Liver (tissue), 9 donors: ENCODE data around the gene TYW1. TPM values are rescaled to one million over a fixed set of nuclear protein-coding genes. Genes with fewer than 3 reads are reported as not detected.
"Not testable (repeated sequence)": the region's sequence is repeated elsewhere in the genome, so short reads cannot be mapped to it uniquely, and the experiment has no call there.

Experiments used
- DNase-seq: peaks from one replicate; pipeline ENCODE4 v3.0.0-alpha.2; 2017; ENCODE audit warnings: low spot score
- H3K27ac ChIP-seq, 2 donors: one replicate each; pipeline ENCODE4 v1.7.0; 2013; ENCODE audit warnings: inconsistent platforms in 2 of 2, low read length in 2 of 2, control low read depth in 1 of 2, low read depth in 1 of 2, mild to moderate bottlenecking in 1 of 2
- H3K27me3 ChIP-seq, 4 donors: one replicate each; pipeline versions ENCODE4 v1.6.1 to v1.7.0; 2013; ENCODE audit warnings: low read length in 3 of 4, inconsistent platforms in 1 of 4, mild to moderate bottlenecking in 1 of 4, moderate library complexity in 1 of 4; ENCODE audit not compliant: control insufficient read depth in 4 of 4, insufficient read depth in 4 of 4
- H3K36me3 ChIP-seq, 4 donors: one replicate each; pipeline versions ENCODE4 v1.6.1 to v1.7.0; 2013; ENCODE audit warnings: low read length in 3 of 4, mild to moderate bottlenecking in 3 of 4, low read depth in 1 of 4, moderate library complexity in 1 of 4; ENCODE audit not compliant: control insufficient read depth in 4 of 4, insufficient read depth in 3 of 4
- H3K4me1 ChIP-seq, 4 donors: one replicate each; pipeline versions ENCODE4 v1.6.1 to v1.7.0; 2013; ENCODE audit warnings: low read length in 3 of 4, mild to moderate bottlenecking in 3 of 4, moderate library complexity in 1 of 4; ENCODE audit not compliant: control insufficient read depth in 4 of 4, insufficient read depth in 4 of 4
- H3K4me3 ChIP-seq, 3 donors: one replicate each; pipeline versions ENCODE4 v1.6.1 to v1.7.0; 2013; ENCODE audit warnings: low read length in 3 of 3, control low read depth in 1 of 3, low read depth in 1 of 3, mild to moderate bottlenecking in 1 of 3
- H3K9ac ChIP-seq, 2 donors: one replicate each; pipeline ENCODE4 v1.7.0; 2013; ENCODE audit warnings: low read length in 2 of 2, mild to moderate bottlenecking in 2 of 2, moderate library complexity in 2 of 2, control low read depth in 1 of 2, low read depth in 1 of 2
- H3K9me3 ChIP-seq, 4 donors: one replicate each; pipeline versions ENCODE4 v1.6.1 to v1.7.0; 2013; ENCODE audit warnings: low read length in 3 of 4; ENCODE audit not compliant: control insufficient read depth in 4 of 4
- FOXA1 ChIP-seq: IDR thresholded peaks from 2 replicates; pipeline ENCODE4 v1.6.1; 2016; ENCODE audit warnings: antibody characterized with exemption
- FOXA2 ChIP-seq: IDR thresholded peaks from 2 replicates; pipeline ENCODE4 v1.6.1; 2016; ENCODE audit warnings: antibody characterized with exemption
- GABPA ChIP-seq, 2 donors: IDR thresholded peaks in 1 of 2; conservative IDR thresholded peaks in 1 of 2; 2 replicates each; pipeline ENCODE4 v1.6.1; 2016; ENCODE audit warnings: antibody characterized with exemption in 2 of 2, mild to moderate bottlenecking in 1 of 2, moderate library complexity in 1 of 2
- JUND ChIP-seq, 2 donors: IDR thresholded peaks; 2 replicates each; pipeline ENCODE4 v1.6.1; 2016; ENCODE audit warnings: antibody characterized with exemption in 2 of 2
- RAD21 ChIP-seq, 2 donors: IDR thresholded peaks; 2 replicates each; pipeline ENCODE4 v1.6.1; 2016; ENCODE audit warnings: antibody characterized with exemption in 2 of 2, mild to moderate bottlenecking in 2 of 2
- REST ChIP-seq: IDR thresholded peaks from 2 replicates; pipeline ENCODE4 v1.6.1; 2016; ENCODE audit warnings: antibody characterized with exemption, mild to moderate bottlenecking
- RXRA ChIP-seq, 2 donors: IDR thresholded peaks; 2 replicates each; pipeline ENCODE4 v1.6.1; 2017 to 2018; ENCODE audit warnings: antibody characterized with exemption in 2 of 2, mild to moderate bottlenecking in 1 of 2
- SP1 ChIP-seq: IDR thresholded peaks from 2 replicates; pipeline ENCODE4 v1.6.1; 2018; ENCODE audit warnings: antibody characterized with exemption, mild to moderate bottlenecking
- TAF1 ChIP-seq: conservative IDR thresholded peaks from 2 replicates; pipeline ENCODE4 v1.6.1; 2016; ENCODE audit warnings: antibody characterized with exemption, mild to moderate bottlenecking
- YY1 ChIP-seq: IDR thresholded peaks from 2 replicates; pipeline ENCODE4 v1.6.1; 2016; ENCODE audit warnings: antibody characterized with exemption, mild to moderate bottlenecking
- WGBS: extraction: QIAGEN DNeasy Blood & Tissue Kit; methylation state at CpG from one replicate; pipeline ENCODE4 v1.1.7; 2013; 5-methylcytosine and 5-hydroxymethylcytosine counted together
- polyA plus RNA-seq, 2 donors: library from polyadenylated mRNA; stranded (reverse) in 1 of 2; unstranded in 1 of 2; fragments of 200-250 nt in 1 of 2; fragments of >200 nt in 1 of 2; fragmentation: Nextera tagmentation in 1 of 2; extraction: Ambion mirVana in 1 of 2; gene quantifications; one replicate each; pipeline versions ENCODE4 v1.2.1 to v1.2.3, GENCODE V29; 2013 to 2015
- total RNA-seq, 2 donors: library from RNA; depleted of rRNA; stranded (reverse); fragments of >200 nt; gene quantifications; one replicate each; pipeline ENCODE4 v1.2.3, GENCODE V29; 2014
- donor health status: healthy.
- donor health status: healthy.
- donor health status: healthy.
- donor health status: healthy.
- donor health status: healthy.

Gene TYW1
- total and polyA plus RNA-seq, 4 donors = 6.7 to 16.6 (median 9.9) TPM

- TF ChIP-seq REST = peak; percentile 77
- TF ChIP-seq RXRA (IDR thresholded peaks at IDR 0.05) = peak in 1 of 2 donors; percentile 12
- TF ChIP-seq SP1 = peak; percentile 65
- peak; percentile 10 to 56 for TF ChIP-seq JUND (IDR thresholded peaks at IDR 0.05)
- TF ChIP-seq FOXA1 = peak; percentile 33
- TF ChIP-seq GABPA (IDR thresholded peaks at IDR 0.05 in 1 of 2, conservative IDR thresholded peaks at IDR 0.05 in 1 of 2) = peak in 1 of 2 donors; percentile 87
- TF ChIP-seq FOXA2 = peak; percentile 84
- TF ChIP-seq TAF1 = peak; percentile 91
- peak; percentile 93 for TF ChIP-seq YY1
- H3K9me3 ChIP-seq, H3K27me3 ChIP-seq, H3K4me1 ChIP-seq: not testable (repeated sequence)
- peaks cover 2 to 15% (median 8%) of the 10 kb centered on the region in 4 donors for H3K36me3 ChIP-seq
- peak; percentile 90 for DNase-seq
- H3K27ac ChIP-seq = peak within 1 kb of the TSS; percentile 89 to 96
- peak within 1 kb of the TSS; percentile 80 to 89 for H3K9ac ChIP-seq
- H3K4me3 ChIP-seq = peak within 1 kb of the TSS; percentile 66 to 74 (median 67)
- under 1% methylated on average over 59 of the region's 59 CpGs for WGBS
Measured at GRCh38 chr7:66995050-66995776, 1.4 kb upstream of the TYW1 start, which contains the start of gene SBDS. Gene SBDS (minus strand): TSS chr7:66995586. CDS start chr7:66995417, 169 bp downstream.

- not testable (repeated sequence) for H3K36me3 ChIP-seq, H3K9me3 ChIP-seq, DNase-seq, H3K27ac ChIP-seq, H3K4me3 ChIP-seq, H3K27me3 ChIP-seq, H3K4me1 ChIP-seq, H3K9ac ChIP-seq
- 42% methylated on average over 4 of the region's 5 CpGs for WGBS
- TF ChIP-seq RAD21 (IDR thresholded peaks at IDR 0.05) = peak; percentile 51 to 64
Measured at GRCh38 chr7:67000601-67001258, 4.1 kb downstream of the TYW1 start.

- not testable (repeated sequence) for H3K9ac ChIP-seq, H3K4me3 ChIP-seq, H3K27ac ChIP-seq, DNase-seq, H3K27me3 ChIP-seq, H3K9me3 ChIP-seq, H3K4me1 ChIP-seq
- H3K36me3 ChIP-seq = peaks cover 4 to 10% (median 5%) of the 10 kb centered on the region in 4 donors
- 85% methylated on average over 2 of the region's 2 CpGs for WGBS
Measured at GRCh38 chr7:67004145-67004544, 7.5 kb downstream of the TYW1 start.
